Measurements from ENCODE around the gene FUT7. TPM values are rescaled to one million over a fixed set of nuclear protein-coding genes. Genes with fewer than 3 reads are reported as not detected.

Gene FUT7
- total and polyA plus RNA-seq, 2 donors from 2014 or later: 0.60 TPM; not detected in 1

DNA sequence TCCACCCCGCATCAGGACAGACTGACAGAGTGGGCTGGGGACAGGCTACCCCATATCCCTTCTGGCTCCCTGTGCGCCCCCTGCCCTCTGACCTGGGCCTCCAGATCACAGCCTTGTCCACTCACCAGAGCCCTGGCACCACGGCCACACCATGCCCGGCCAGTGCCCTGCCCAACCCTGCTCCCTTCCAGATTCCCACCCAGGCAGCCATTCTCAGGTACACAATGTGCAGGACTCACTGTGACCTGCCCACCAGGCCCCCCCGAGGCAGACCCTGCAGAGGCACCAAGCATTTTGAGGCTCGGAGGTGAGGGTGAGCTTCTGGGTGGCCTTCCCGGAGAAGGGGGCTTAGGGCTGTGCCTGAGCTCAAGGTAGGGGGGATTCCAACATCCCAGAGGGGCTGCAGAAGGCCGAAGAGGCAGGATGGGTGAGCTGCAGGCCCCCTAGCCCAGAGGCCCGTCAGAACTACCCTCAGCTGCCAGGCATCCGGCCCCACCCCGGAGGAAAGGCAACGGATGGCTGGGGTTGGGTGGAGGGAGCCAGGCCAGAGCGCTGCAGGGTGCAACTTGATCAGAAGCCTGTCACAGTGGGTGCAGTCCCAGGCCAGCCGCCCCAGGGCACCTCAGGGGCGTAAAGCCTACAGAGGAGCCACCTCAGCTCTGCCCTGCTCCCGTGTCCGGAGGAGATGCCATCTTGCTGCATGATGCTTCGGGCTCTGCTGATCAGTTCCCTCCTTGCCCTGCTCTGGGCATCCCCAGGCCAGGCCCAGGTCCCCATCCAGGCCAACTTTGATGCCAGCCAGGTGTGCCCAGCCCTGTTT, 49.4 kb downstream of the FUT7 start, which contains the start of gene LCNL1:
TSS of gene LCNL1 (plus strand) at position 762 of the 820 bp plus-strand sequence. CDS start 594 bp downstream, outside the sequence.
- TF ChIP-seq, protein P1, sequence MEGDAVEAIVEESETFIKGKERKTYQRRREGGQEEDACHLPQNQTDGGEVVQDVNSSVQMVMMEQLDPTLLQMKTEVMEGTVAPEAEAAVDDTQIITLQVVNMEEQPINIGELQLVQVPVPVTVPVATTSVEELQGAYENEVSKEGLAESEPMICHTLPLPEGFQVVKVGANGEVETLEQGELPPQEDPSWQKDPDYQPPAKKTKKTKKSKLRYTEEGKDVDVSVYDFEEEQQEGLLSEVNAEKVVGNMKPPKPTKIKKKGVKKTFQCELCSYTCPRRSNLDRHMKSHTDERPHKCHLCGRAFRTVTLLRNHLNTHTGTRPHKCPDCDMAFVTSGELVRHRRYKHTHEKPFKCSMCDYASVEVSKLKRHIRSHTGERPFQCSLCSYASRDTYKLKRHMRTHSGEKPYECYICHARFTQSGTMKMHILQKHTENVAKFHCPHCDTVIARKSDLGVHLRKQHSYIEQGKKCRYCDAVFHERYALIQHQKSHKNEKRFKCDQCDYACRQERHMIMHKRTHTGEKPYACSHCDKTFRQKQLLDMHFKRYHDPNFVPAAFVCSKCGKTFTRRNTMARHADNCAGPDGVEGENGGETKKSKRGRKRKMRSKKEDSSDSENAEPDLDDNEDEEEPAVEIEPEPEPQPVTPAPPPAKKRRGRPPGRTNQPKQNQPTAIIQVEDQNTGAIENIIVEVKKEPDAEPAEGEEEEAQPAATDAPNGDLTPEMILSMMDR (IDR thresholded peaks at IDR 0.05; ENCODE audit: borderline replicate concordance, extremely low read depth, insufficient read depth): no peak
- Histone ChIP-seq H3K9me3 (ENCODE audit: control insufficient read depth in 2 of 3, insufficient read depth in 1 of 3, low read length in 3 of 3) (no peaks in the 10 kb centered on the region), H3K4me3 (ENCODE audit: low read length in 3 of 3) (no peak within 1 kb of the TSS), H3K9ac (ENCODE audit: low read length in 3 of 3) (no peak within 1 kb of the TSS), H3K36me3 (ENCODE audit: control insufficient read depth in 2 of 3, insufficient read depth in 3 of 3, low read length in 3 of 3) (peaks cover 0 to 3% (median 0%) of the 10 kb centered on the region in 3 donors), H3K4me1 (ENCODE audit: control insufficient read depth in 2 of 3, insufficient read depth in 2 of 3, low read depth in 1 of 3, low read length in 3 of 3) (peaks cover 0 to 5% (median 0%) of the 10 kb centered on the region in 3 donors), H3K27ac (ENCODE audit: low read depth in 2 of 2, low read length in 2 of 2) (peak within 1 kb of the TSS; percentile 51 to 80), H3K27me3 (ENCODE audit: control insufficient read depth, insufficient read depth, low read length) (peaks cover 7% of the 10 kb centered on the region)
- intact Hi-C loops (cut with DNase I): no loop called here
- DNase-seq: no peak
- FAIRE-seq: no peak

DNA sequence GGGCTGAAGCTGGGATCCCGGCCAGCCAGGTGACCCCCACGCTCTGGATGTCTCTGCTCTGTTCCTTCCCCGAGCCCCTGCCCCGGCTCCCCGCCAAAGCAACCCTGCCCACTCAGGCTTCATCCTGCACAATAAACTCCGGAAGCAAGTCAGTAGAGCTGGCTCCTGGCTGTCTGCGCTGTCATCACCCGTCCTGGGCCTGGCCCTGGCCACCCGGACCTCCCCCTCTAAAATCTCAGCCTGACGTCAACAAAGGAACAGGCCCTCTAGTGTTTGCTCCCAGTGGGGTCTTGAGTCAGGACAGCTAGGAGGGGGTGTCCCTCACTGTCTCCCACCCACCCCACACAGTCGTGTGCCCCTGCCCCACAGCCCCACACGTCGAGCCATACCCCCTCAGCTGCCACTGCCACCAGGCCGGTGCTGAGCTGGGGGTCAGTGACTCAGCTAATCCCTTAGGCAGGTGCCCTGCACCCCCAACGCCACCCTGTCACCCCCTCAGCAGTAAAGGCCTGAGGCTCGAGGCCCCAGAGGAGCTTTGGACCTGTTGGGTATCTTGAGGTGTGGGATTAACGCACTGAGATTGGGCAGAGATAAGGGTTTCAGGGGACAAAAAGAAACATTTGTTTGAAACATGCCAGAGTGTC, 50.2 kb downstream of the FUT7 start:
- Histone ChIP-seq H3K9me3 (ENCODE audit: control insufficient read depth in 2 of 3, insufficient read depth in 1 of 3, low read length in 3 of 3) (no peaks in the 10 kb centered on the region), H3K27me3 (ENCODE audit: control insufficient read depth, insufficient read depth, low read length) (peaks cover 7% of the 10 kb centered on the region), H3K4me1 (ENCODE audit: control insufficient read depth in 2 of 3, insufficient read depth in 2 of 3, low read depth in 1 of 3, low read length in 3 of 3) (peaks cover 0 to 6% (median 0%) of the 10 kb centered on the region in 3 donors), H3K4me3 (ENCODE audit: low read length in 3 of 3) (no peak overlapping the region), H3K27ac (ENCODE audit: low read depth in 2 of 2, low read length in 2 of 2) (peak overlapping the region; percentile 51 to 80), H3K9ac (ENCODE audit: low read length in 3 of 3) (no peak overlapping the region), H3K36me3 (ENCODE audit: control insufficient read depth in 2 of 3, insufficient read depth in 3 of 3, low read length in 3 of 3) (peaks cover 0 to 3% (median 0%) of the 10 kb centered on the region in 3 donors)
- DNase-seq (peak in 2 of 5 donors; percentile 57 to 87), FAIRE-seq (no peak)
- TF ChIP-seq, protein P1 (IDR thresholded peaks at IDR 0.05; ENCODE audit: borderline replicate concordance, extremely low read depth, insufficient read depth): no peak
- intact Hi-C loops (cut with DNase I): no loop called here

DNA sequence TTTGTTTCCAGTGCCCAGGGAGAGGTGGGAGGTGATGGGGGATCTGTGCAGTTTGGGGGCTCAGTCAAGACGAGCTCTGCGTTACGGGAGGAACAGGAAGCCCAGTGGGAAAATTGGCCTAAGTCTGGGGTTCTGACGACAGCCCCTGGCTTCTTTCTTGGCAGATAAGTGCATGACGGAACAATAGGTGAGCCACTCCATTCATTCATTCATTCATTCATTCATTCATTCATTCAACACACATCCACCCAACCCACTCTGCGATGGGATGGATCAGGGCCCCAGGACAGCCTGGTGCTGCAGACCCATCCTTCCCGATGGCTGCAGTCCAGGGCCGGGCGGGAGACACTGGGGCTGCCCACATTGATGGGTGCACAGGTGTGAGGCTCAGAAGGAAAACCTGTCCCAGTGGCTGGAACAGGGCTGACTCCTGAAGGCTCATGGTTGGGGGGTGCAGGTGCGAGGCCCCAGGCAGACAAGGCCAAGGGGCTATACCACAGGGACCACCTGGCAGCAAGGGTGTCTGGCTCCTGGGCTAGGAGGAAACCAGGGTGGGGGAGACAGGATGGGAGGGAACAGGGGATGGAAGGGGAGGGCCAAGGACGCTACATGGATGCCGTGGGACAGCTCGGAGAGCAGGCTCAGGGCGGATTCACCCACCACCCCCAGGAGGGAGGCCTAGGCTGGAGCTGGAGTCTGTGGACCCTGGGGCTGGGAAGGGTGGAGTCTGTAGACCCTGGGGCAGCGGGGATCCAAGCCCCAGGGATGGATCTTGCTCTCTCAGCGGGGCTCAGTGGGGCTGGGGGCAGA, 51.0 kb downstream of the FUT7 start:
- peak overlapping the region in 1 of 2 donors; percentile 78 for H3K27ac ChIP-seq (ENCODE audit: low read depth in 2 of 2, low read length in 2 of 2)
- H3K9ac ChIP-seq (ENCODE audit: low read length in 3 of 3): no peak overlapping the region
- no peaks in the 10 kb centered on the region for H3K9me3 ChIP-seq (ENCODE audit: control insufficient read depth in 2 of 3, insufficient read depth in 1 of 3, low read length in 3 of 3)
- no peak overlapping the region for H3K4me3 ChIP-seq (ENCODE audit: low read length in 3 of 3)
- TF ChIP-seq, protein P1 (IDR thresholded peaks at IDR 0.05; ENCODE audit: borderline replicate concordance, extremely low read depth, insufficient read depth): no peak
- DNase-seq (no peak), FAIRE-seq (no peak)
- peaks cover 0 to 6% (median 0%) of the 10 kb centered on the region in 3 donors for H3K4me1 ChIP-seq (ENCODE audit: control insufficient read depth in 2 of 3, insufficient read depth in 2 of 3, low read depth in 1 of 3, low read length in 3 of 3)
- H3K36me3 ChIP-seq (ENCODE audit: control insufficient read depth in 2 of 3, insufficient read depth in 3 of 3, low read length in 3 of 3): peaks cover 0 to 3% (median 0%) of the 10 kb centered on the region in 3 donors
- H3K27me3 ChIP-seq (ENCODE audit: control insufficient read depth, insufficient read depth, low read length): peaks cover 5% of the 10 kb centered on the region
- intact Hi-C loops (cut with DNase I): no loop called here

Other genes starting within 250 kb of the FUT7 start
Only the 30 nearest of the 38 such genes appear.
- gene AJM1, start 189.6 kb downstream of the FUT7 start, total RNA-seq: 5.3 TPM
- gene AJM1, start 189.6 kb downstream of the FUT7 start, polyA plus RNA-seq (ENCODE audit: insufficient read depth, low read depth, low replicate concordance): 2.5 TPM
- 108 TPM for gene PHPT1, start 182.7 kb downstream of the FUT7 start, total RNA-seq
- gene PHPT1, start 182.7 kb downstream of the FUT7 start, polyA plus RNA-seq (ENCODE audit: insufficient read depth, low read depth, low replicate concordance): 283 TPM
- 8.1 TPM for gene MAMDC4, start 179.7 kb downstream of the FUT7 start, total RNA-seq
- 5.8 TPM for gene MAMDC4, start 179.7 kb downstream of the FUT7 start, polyA plus RNA-seq (ENCODE audit: insufficient read depth, low read depth, low replicate concordance)
- gene EDF1, start 165.8 kb downstream of the FUT7 start, total RNA-seq: 316 TPM
- gene EDF1, start 165.8 kb downstream of the FUT7 start, polyA plus RNA-seq (ENCODE audit: insufficient read depth, low read depth, low replicate concordance): 888 TPM
- 16.9 TPM for gene TRAF2, start 145.6 kb downstream of the FUT7 start, total RNA-seq
- gene TRAF2, start 145.6 kb downstream of the FUT7 start, polyA plus RNA-seq (ENCODE audit: insufficient read depth, low read depth, low replicate concordance): 11.4 TPM
- 97.2 TPM for gene FBXW5, start 87.3 kb downstream of the FUT7 start, total RNA-seq
- gene FBXW5, start 87.3 kb downstream of the FUT7 start, polyA plus RNA-seq (ENCODE audit: insufficient read depth, low read depth, low replicate concordance): 92.5 TPM
- gene C8G, start 86.8 kb downstream of the FUT7 start, total RNA-seq: 1.9 TPM
- gene C8G, start 86.8 kb downstream of the FUT7 start, polyA plus RNA-seq (ENCODE audit: insufficient read depth, low read depth, low replicate concordance): 2.1 TPM
- gene LCN12, start 79.8 kb downstream of the FUT7 start, total RNA-seq: 42.9 TPM
- 35.5 TPM for gene LCN12, start 79.8 kb downstream of the FUT7 start, polyA plus RNA-seq (ENCODE audit: insufficient read depth, low read depth, low replicate concordance)
- gene PTGDS, start 54.6 kb downstream of the FUT7 start, total RNA-seq: 236 TPM
- gene PTGDS, start 54.6 kb downstream of the FUT7 start, polyA plus RNA-seq (ENCODE audit: insufficient read depth, low read depth, low replicate concordance): 709 TPM
- gene LCNL1, start 49.1 kb downstream of the FUT7 start, total RNA-seq: 1.4 TPM
- 0.54 TPM for gene LCNL1, start 49.1 kb downstream of the FUT7 start, polyA plus RNA-seq (ENCODE audit: insufficient read depth, low read depth, low replicate concordance)
- 54.2 TPM for gene PAXX, start 39.7 kb downstream of the FUT7 start, total RNA-seq
- gene PAXX, start 39.7 kb downstream of the FUT7 start, polyA plus RNA-seq (ENCODE audit: insufficient read depth, low read depth, low replicate concordance): 80.9 TPM
- gene CLIC3, start 35.5 kb downstream of the FUT7 start, total RNA-seq: 4.0 TPM
- gene CLIC3, start 35.5 kb downstream of the FUT7 start, polyA plus RNA-seq (ENCODE audit: insufficient read depth, low read depth, low replicate concordance): 2.1 TPM
- 72.1 TPM for gene ABCA2, start 3.9 kb downstream of the FUT7 start, total RNA-seq
- gene ABCA2, start 3.9 kb downstream of the FUT7 start, polyA plus RNA-seq (ENCODE audit: insufficient read depth, low read depth, low replicate concordance): 39.2 TPM
- gene NPDC1, start 14.1 kb upstream of the FUT7 start, total RNA-seq: 189 TPM
- gene NPDC1, start 14.1 kb upstream of the FUT7 start, polyA plus RNA-seq (ENCODE audit: insufficient read depth, low read depth, low replicate concordance): 80.2 TPM
- gene ENTPD2, start 22.0 kb upstream of the FUT7 start, total RNA-seq: 9.3 TPM
- 5.5 TPM for gene ENTPD2, start 22.0 kb upstream of the FUT7 start, polyA plus RNA-seq (ENCODE audit: insufficient read depth, low read depth, low replicate concordance)
- 2.3 TPM for gene SAPCD2, start 38.5 kb upstream of the FUT7 start, total RNA-seq
- 1.7 TPM for gene SAPCD2, start 38.5 kb upstream of the FUT7 start, polyA plus RNA-seq (ENCODE audit: insufficient read depth, low read depth, low replicate concordance)
- gene UAP1L1, start 45.4 kb upstream of the FUT7 start, total RNA-seq: 12.7 TPM
- 14.4 TPM for gene UAP1L1, start 45.4 kb upstream of the FUT7 start, polyA plus RNA-seq (ENCODE audit: insufficient read depth, low read depth, low replicate concordance)
- 63.2 TPM for gene MAN1B1, start 54.9 kb upstream of the FUT7 start, total RNA-seq
- gene MAN1B1, start 54.9 kb upstream of the FUT7 start, polyA plus RNA-seq (ENCODE audit: insufficient read depth, low read depth, low replicate concordance): 57.3 TPM
- gene DPP7, start 82.6 kb upstream of the FUT7 start, total RNA-seq: 164 TPM
- gene DPP7, start 82.6 kb upstream of the FUT7 start, polyA plus RNA-seq (ENCODE audit: insufficient read depth, low read depth, low replicate concordance): 205 TPM
- 0.47 TPM for gene GRIN1, start 107.1 kb upstream of the FUT7 start, total RNA-seq
- gene GRIN1, start 107.1 kb upstream of the FUT7 start, polyA plus RNA-seq (ENCODE audit: insufficient read depth, low read depth, low replicate concordance): not detected
- 0.25 TPM for gene LRRC26, start 138.0 kb upstream of the FUT7 start, total RNA-seq
- gene LRRC26, start 138.0 kb upstream of the FUT7 start, polyA plus RNA-seq (ENCODE audit: insufficient read depth, low read depth, low replicate concordance): not detected
- not detected for gene TMEM210, start 140.0 kb upstream of the FUT7 start, total RNA-seq
- not detected for gene TMEM210, start 140.0 kb upstream of the FUT7 start, polyA plus RNA-seq (ENCODE audit: insufficient read depth, low read depth, low replicate concordance)
- gene ANAPC2, start 156.5 kb upstream of the FUT7 start, total RNA-seq: 57.2 TPM
- 19.9 TPM for gene ANAPC2, start 156.5 kb upstream of the FUT7 start, polyA plus RNA-seq (ENCODE audit: insufficient read depth, low read depth, low replicate concordance)
- gene SSNA1, start 156.6 kb upstream of the FUT7 start, total RNA-seq: 52.5 TPM
- gene SSNA1, start 156.6 kb upstream of the FUT7 start, polyA plus RNA-seq (ENCODE audit: insufficient read depth, low read depth, low replicate concordance): 131 TPM
- gene TPRN, start 168.7 kb upstream of the FUT7 start, total RNA-seq: 49.5 TPM
- gene TPRN, start 168.7 kb upstream of the FUT7 start, polyA plus RNA-seq (ENCODE audit: insufficient read depth, low read depth, low replicate concordance): 47.2 TPM
- 36.3 TPM for gene TMEM203, start 173.6 kb upstream of the FUT7 start, total RNA-seq
- 53.5 TPM for gene TMEM203, start 173.6 kb upstream of the FUT7 start, polyA plus RNA-seq (ENCODE audit: insufficient read depth, low read depth, low replicate concordance)
- 17.8 TPM for gene NDOR1, start 173.6 kb upstream of the FUT7 start, total RNA-seq
- gene NDOR1, start 173.6 kb upstream of the FUT7 start, polyA plus RNA-seq (ENCODE audit: insufficient read depth, low read depth, low replicate concordance): 5.9 TPM
- 7.0 TPM for gene RNF208, start 190.2 kb upstream of the FUT7 start, total RNA-seq
- 22.8 TPM for gene RNF208, start 190.2 kb upstream of the FUT7 start, polyA plus RNA-seq (ENCODE audit: insufficient read depth, low read depth, low replicate concordance)
- gene CYSRT1, start 193.1 kb upstream of the FUT7 start, total RNA-seq: 0.94 TPM
- gene CYSRT1, start 193.1 kb upstream of the FUT7 start, polyA plus RNA-seq (ENCODE audit: insufficient read depth, low read depth, low replicate concordance): 1.3 TPM
- 0.85 TPM for gene RNF224, start 195.4 kb upstream of the FUT7 start, total RNA-seq
- 0.80 TPM for gene RNF224, start 195.4 kb upstream of the FUT7 start, polyA plus RNA-seq (ENCODE audit: insufficient read depth, low read depth, low replicate concordance)